ENCODE results near the gene ZFP90. TPM values are rescaled to one million over a fixed set of nuclear protein-coding genes. Genes with fewer than 3 reads are reported as not detected.

The ZFP90 gene
- total RNA-seq, 1 donor from 2014 or later = 87.0 TPM

- no peaks in the 10 kb centered on the region for H3K27me3 Mint-ChIP-seq (ENCODE audit: unreplicated experiment)
- no peak overlapping the region for H3K27ac Mint-ChIP-seq (ENCODE audit: unreplicated experiment)
- no peak overlapping the region for H3K4me3 Mint-ChIP-seq (ENCODE audit: unreplicated experiment)
- no peak for DNase-seq
- no peaks in the 10 kb centered on the region for H3K36me3 Mint-ChIP-seq (ENCODE audit: unreplicated experiment)
- TF ChIP-seq CTCF (IDR thresholded peaks at IDR 0.05; ENCODE audit: partially characterized antibody, unreplicated experiment) = no peak
- peaks cover 5% of the 10 kb centered on the region for H3K9me3 Mint-ChIP-seq (ENCODE audit: unreplicated experiment)
- H3K4me1 Mint-ChIP-seq (ENCODE audit: low read depth, unreplicated experiment) = no peaks in the 10 kb centered on the region
These were observed 40.1 kb upstream of the ZFP90 start for GRCh38 chr16:68499006-68499405.

GRCh38 chr16:68503334-68503733, 35.8 kb upstream of the ZFP90 start:
- no peak for DNase-seq
- H3K27ac Mint-ChIP-seq (ENCODE audit: unreplicated experiment) = no peak overlapping the region
- no peaks in the 10 kb centered on the region for H3K27me3 Mint-ChIP-seq (ENCODE audit: unreplicated experiment)
- no peak overlapping the region for H3K4me3 Mint-ChIP-seq (ENCODE audit: unreplicated experiment)
- H3K36me3 Mint-ChIP-seq (ENCODE audit: unreplicated experiment) = no peaks in the 10 kb centered on the region
- peaks cover 5% of the 10 kb centered on the region for H3K9me3 Mint-ChIP-seq (ENCODE audit: unreplicated experiment)
- TF ChIP-seq CTCF (IDR thresholded peaks at IDR 0.05; ENCODE audit: partially characterized antibody, unreplicated experiment) = no peak
- no peaks in the 10 kb centered on the region for H3K4me1 Mint-ChIP-seq (ENCODE audit: low read depth, unreplicated experiment)

- Mint-ChIP-seq H3K4me3 (ENCODE audit: unreplicated experiment) (no peak overlapping the region), H3K27ac (ENCODE audit: unreplicated experiment) (no peak overlapping the region), H3K9me3 (ENCODE audit: unreplicated experiment) (peaks cover 4% of the 10 kb centered on the region), H3K4me1 (ENCODE audit: low read depth, unreplicated experiment) (peaks cover 6% of the 10 kb centered on the region), H3K36me3 (ENCODE audit: unreplicated experiment) (no peaks in the 10 kb centered on the region), H3K27me3 (ENCODE audit: unreplicated experiment) (peaks cover 4% of the 10 kb centered on the region)
- DNase-seq = no peak
- TF ChIP-seq CTCF (IDR thresholded peaks at IDR 0.05; ENCODE audit: partially characterized antibody, unreplicated experiment) = no peak
These were observed 35.0 kb upstream of the ZFP90 start for GRCh38 chr16:68504066-68504465.

- TF ChIP-seq CTCF (IDR thresholded peaks at IDR 0.05; ENCODE audit: partially characterized antibody, unreplicated experiment) = no peak
- Mint-ChIP-seq H3K9me3 (ENCODE audit: unreplicated experiment) (peaks cover 1% of the 10 kb centered on the region), H3K27ac (ENCODE audit: unreplicated experiment) (no peak overlapping the region), H3K27me3 (ENCODE audit: unreplicated experiment) (peaks cover 4% of the 10 kb centered on the region), H3K4me3 (ENCODE audit: unreplicated experiment) (no peak overlapping the region), H3K36me3 (ENCODE audit: unreplicated experiment) (no peaks in the 10 kb centered on the region), H3K4me1 (ENCODE audit: low read depth, unreplicated experiment) (peaks cover 8% of the 10 kb centered on the region)
- no peak for DNase-seq
These were observed 32.6 kb upstream of the ZFP90 start for GRCh38 chr16:68506331-68507053.

- no peaks in the 10 kb centered on the region for H3K36me3 Mint-ChIP-seq (ENCODE audit: unreplicated experiment)
- peaks cover 8% of the 10 kb centered on the region for H3K4me1 Mint-ChIP-seq (ENCODE audit: low read depth, unreplicated experiment)
- no peaks in the 10 kb centered on the region for H3K9me3 Mint-ChIP-seq (ENCODE audit: unreplicated experiment)
- DNase-seq = no peak
- peaks cover 4% of the 10 kb centered on the region for H3K27me3 Mint-ChIP-seq (ENCODE audit: unreplicated experiment)
- no peak for TF ChIP-seq CTCF (IDR thresholded peaks at IDR 0.05; ENCODE audit: partially characterized antibody, unreplicated experiment)
- no peak overlapping the region for H3K27ac Mint-ChIP-seq (ENCODE audit: unreplicated experiment)
- no peak overlapping the region for H3K4me3 Mint-ChIP-seq (ENCODE audit: unreplicated experiment)
These were observed 31.1 kb upstream of the ZFP90 start for GRCh38 chr16:68508013-68508412.
